Measurements from ENCODE around the gene RFT1.

- TF ChIP-seq CTCF (optimal IDR thresholded peaks at IDR 0.05 in 1 of 3, IDR thresholded peaks at IDR 0.05 in 1 of 3, conservative IDR thresholded peaks at IDR 0.05 in 1 of 3; ENCODE audit: extremely low read depth in 1 of 3, insufficient read depth in 2 of 3, low read length in 3 of 3) (no peak), EZH2 (IDR thresholded peaks at IDR 0.05; ENCODE audit: low read length) (no peak)
These were observed 34.7 kb upstream of the RFT1 start for GRCh38 chr3:53164911-53165310.

All from keratinocyte (primary cell).